GM10847 (cell line): Measurements from ENCODE around the gene SDK2.

Experiments used
- POLR2A ChIP-seq: IDR thresholded peaks from 2 replicates; pipeline ENCODE4 v1.6.1; 2011; ENCODE audit not compliant: insufficient read length; ENCODE audit errors: extremely low read depth

The SDK2 gene

GRCh38 chr17:73498886-73499554 is 145.2 kb downstream of the SDK2 start:
- no peak for TF ChIP-seq POLR2A

- TF ChIP-seq POLR2A = no peak
Measured at GRCh38 chr17:73498176-73498575, 146.1 kb downstream of the SDK2 start.

DNA sequence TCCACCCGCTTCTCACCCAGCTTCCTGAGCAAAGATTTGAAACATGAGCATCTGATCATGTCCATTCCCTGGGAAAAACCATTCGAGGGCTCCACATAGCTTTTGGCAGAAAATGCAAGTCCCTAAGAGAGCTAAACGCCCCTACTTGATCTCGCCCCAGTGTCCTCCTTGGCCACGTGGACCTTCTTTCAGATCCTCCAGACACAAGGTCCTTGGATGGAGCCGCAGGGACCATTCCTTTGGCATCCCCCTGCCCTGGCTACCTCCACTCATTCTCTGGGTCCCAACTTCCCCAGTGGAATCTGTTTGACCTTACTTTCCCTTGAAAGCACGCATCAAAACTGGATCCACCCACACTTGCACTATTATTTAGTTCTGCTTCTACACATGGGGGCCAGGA is 146.5 kb downstream of the SDK2 start:
- no peak for TF ChIP-seq POLR2A

DNA sequence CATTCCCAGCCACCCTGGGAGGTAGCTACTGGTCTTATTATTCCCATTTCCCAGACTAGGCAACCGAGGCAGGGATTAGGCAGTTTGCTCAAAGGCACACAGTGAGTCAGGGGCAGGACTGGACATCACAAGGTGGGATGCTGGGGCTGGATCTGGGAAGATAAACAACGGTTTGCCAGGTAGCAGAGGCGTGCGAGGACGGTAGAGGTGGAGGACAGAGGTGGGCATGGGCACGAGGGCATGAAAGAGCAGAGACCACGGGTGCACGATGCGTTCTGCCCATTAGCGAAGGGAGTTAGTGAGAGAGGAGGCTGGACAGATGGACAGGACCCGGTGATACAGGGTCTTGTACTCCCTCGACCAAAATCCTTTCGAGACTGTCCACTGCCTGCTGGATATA is 148.0 kb downstream of the SDK2 start:
- no peak for TF ChIP-seq POLR2A

GRCh38 chr17:73495641-73496040 is 148.6 kb downstream of the SDK2 start:
- no peak for TF ChIP-seq POLR2A

- TF ChIP-seq POLR2A = no peak
Measured at GRCh38 chr17:73494950-73495349, 149.3 kb downstream of the SDK2 start.

DNA sequence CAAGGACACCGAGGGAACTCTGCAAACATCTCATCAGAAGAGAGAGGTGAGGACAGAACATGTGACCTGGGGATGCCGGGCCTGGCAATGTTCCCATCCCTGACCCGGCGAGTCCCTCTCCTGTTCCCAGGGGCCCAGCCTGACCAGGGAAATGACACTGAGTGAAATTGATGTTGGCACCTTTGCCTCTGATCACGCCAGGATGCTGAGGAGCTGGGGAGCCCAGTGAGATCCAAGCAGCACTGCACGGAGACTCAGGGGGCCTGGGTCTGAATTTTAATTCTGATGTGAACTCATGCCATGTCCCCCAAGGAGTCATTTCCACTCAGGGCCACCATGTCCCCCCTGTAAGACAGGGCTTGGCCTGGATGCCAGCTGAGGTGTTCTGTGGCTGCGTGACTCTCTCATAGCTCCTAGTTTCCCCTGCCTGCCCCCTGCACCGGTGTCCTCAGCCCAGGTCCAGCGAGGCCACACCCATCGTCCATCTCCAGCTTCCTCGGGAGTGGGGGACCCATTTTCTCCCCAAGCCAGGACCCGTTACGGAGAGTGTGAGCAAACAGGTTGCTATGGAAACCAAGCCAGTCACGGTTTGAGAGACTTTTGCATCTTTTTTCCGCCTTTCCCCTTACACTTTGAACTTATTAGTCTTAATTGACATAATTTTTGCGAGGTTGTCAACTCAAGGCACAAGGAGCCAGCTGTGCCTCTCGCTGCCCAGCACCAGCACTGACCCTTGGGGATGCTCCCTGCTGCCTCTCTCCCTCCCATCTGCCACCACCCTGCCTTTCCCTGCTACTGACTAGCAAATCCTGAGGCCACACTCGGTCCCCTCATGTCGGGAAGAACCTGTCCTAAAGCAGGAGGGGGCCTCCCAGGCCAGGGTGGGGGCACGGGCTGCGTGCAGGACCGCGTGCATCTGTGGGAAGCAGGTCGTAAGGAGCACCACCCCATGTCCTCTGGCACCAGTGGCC is 150.0 kb downstream of the SDK2 start:
- no peak for TF ChIP-seq POLR2A

DNA sequence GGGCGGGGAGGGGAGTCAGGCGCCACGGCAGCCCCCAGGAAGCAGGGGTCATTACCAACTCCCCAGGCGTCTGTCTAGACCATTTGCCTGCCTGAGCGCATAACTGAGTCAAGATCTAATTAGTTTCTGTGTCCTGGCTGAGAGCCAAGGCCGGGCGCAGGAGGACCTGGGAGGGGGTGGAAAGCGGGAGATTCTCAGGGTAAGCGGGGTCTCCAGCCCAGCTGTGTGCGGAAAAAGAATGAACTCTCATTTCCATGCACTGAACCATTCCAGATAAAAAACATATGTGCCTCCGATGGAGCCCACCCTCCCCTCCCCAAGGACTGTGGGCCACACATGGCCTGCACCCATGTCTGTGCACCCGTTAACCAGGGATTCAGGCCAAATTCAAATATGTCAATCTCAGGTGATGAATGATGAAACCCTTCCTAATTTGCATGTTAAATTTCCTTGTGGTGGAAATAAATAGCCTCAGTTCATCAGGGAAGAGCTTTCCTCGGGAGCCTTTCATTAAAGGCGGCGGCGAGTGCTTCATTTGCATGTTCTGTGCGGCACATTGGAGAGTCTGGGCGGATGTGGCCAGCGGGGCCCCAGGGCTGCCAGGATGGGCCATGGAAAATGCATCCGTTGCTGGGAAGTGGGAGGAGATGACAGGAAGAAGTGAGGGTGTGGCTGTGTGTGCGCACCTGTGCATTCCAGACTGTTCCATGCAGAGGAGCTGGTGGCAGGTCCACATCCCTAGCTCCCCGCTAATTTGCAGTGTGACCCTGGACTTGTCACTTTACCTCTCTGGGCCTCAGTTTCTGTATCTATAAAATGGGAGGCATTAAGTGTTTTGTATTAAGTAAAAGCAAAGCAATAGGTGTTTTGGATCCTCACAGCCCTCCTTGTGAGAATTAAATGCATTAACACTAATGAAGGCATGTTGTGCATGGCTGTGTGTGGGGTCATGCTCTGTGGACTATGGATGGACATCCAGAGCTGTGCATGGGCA is 151.1 kb downstream of the SDK2 start:
- TF ChIP-seq POLR2A = no peak

DNA sequence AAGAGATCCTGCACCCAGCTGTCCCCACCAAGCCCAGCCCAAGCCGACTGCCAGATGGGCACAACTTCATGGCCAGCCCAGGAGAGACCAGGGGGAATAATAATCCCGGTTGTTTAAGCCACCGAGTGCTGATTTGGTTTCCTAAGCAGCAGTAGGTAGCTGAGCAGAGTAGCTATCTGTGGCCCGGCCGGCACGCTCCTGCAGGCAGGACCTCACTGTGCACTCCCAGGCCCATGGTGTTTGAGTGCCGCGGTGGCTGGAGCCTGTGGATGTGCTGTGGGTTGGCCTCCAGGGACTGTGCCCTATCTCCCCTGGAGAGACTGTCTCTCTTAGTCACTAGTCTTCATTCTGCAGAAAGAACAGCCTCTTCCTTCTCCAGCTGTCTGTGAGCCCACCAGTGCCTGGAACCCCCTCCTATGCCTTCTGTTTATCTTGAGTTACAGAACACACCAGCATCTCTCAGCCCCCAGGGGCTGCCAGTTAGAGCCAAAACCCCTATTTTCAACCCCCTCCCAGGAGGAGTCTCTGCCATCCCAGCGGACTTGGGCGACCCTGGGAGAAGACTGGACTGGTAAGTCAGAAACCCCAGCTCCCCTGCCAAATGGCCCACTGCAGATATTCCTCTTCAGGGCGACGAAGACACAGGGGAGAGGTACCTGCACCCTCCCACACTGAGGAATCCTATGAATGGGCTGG is 152.0 kb downstream of the SDK2 start:
- no peak for TF ChIP-seq POLR2A

DNA sequence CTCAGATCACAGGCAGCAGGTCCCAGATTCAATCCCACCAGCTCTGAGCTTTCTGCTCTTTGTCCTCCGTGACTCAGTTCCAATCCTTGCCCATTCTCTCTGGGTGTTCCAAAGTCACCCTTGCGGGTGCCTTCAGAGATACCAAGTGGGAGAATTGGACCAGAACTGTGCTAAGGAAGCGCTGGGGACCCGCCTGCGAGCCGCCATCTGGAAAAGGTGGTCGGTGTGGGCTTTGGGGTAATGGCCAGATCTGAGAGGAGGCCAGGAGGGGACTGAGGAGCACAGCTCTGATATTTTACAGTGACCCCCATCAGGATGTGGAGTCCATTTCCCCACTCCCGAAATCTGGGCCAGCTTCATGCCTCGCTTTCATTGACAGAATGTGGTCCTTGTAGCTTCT is 152.6 kb downstream of the SDK2 start:
- TF ChIP-seq POLR2A = no peak

DNA sequence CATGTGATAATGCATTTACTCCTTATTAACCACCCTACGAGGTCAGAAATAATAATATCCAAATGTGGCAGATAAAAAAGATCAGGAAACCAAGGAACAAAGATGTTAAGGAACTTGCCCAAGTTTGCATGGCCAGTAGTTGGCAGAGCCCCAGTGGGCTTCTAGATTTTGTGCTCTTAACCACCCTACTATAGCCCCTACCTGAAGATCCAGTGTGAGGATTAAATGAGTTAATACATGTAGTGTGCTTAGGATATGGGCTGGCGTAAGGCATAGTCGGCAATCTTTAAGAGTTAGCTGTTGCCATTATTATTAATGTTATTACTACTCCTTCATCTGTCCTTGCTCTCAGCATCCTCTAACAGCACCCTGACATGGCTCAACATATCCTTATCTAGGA is 153.4 kb downstream of the SDK2 start:
- no peak for TF ChIP-seq POLR2A

- no peak for TF ChIP-seq POLR2A
Measured at GRCh38 chr17:73489991-73490390, 154.3 kb downstream of the SDK2 start.

GRCh38 chr17:73489333-73489732 is 154.9 kb downstream of the SDK2 start:
- TF ChIP-seq POLR2A = no peak

GRCh38 chr17:73485130-73485529 is 159.1 kb downstream of the SDK2 start:
- no peak for TF ChIP-seq POLR2A

GRCh38 chr17:73482894-73483293 is 161.4 kb downstream of the SDK2 start:
- no peak for TF ChIP-seq POLR2A
